Amniotic epithelial cell (primary cell): ENCODE results near the gene AGAP1.
"Not testable (repeated sequence)": the region's sequence is repeated elsewhere in the genome, so short reads cannot be mapped to it uniquely, and the experiment has no call there.

ENCODE experiments used
- DNase-seq: peaks from one replicate; pipeline ENCODE4 v3.0.0-alpha.2; 2010; ENCODE audit warnings: low read depth

Gene AGAP1

DNA sequence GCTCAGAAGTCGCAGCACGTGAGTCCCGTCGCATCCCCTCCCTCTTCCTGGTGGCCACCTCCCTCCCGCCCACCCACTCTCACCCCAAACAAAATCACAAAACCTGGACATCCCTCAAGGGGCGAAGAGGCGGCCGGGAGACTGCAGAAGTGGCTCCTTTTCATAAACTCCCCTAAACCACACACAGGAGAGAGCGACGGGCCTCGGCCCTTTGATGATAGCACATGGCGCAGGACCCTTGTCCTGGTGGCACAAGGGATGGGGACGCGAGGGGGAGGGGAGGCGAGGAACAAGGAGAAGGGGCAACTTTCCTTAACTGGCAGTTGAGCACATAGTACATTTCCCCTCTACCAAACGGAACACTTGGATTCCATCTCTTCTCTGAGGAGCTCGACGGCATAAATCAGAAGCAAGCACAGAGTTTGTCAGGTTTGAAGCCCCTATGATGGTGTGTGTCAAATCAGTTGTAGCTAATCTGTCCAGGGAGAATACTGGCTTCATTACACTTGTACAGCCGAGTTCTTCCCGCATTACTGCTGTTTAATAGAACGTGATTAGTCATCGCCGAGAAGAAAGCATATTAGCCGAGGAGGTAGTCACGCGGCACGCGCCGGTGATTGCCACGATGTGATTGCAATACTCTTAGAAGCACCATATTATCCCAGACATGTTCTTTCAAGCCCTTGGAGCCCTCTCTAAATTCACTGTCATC, 630.5 kb downstream of the AGAP1 start:
- DNase-seq: no peak

DNA sequence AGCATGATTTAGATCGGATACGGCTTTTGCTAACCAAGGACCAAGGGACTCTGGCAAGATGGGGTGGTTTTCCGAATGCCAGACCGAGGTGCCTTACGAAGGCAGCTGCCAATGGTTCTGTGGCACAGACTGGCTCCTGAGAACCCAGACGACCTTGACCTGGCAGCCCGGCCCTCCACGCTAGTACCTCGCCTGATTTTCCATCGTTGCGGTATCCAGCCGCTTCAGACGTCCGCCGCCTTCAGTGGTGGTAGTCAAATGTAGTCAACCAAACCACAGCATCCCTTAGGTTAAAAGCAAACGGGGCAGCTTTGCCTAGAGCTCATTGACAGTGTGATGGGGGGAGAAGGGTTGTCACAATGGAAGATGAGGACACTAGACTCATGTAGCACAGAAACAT, 631.7 kb downstream of the AGAP1 start:
- DNase-seq: no peak

DNA sequence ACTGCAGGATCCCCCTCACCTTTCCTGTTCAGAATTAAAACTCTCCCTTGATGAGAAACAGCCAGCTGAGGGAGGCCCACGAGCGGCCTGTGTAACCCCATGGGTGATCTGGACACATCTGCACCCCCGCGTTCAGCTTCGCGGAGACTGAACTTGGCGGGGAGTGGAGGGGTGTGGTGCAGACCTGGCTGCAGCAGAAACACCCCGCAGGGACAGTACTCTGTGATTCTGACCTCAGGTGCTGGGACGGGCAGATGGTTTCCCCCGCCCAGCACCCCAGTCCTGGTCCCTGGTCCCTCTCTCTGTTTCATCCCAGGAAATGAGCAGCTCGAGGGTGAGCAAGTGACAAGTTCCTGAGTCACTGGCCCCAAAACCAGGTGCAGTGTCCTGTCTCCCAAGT, 633.2 kb downstream of the AGAP1 start:
- no peak for DNase-seq

DNA sequence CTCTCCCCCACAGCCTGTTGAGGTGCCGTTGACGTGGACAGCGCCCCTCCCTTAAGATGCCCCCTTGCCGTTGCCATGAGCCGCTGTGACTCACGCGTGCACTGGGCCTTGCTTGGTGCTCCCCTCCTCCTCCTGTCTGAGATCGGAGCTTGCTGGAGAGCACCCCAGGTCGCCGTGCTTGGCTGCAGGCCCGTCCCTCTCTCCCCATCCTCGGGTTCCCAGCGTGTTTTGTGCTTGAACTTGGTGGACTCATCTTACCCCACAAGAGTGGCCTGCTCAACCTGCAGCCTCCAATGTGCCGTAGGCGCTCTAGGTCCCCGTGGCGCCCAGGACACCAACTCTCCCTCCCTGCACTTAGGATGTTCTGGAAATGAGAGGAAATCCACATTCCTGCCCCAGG, 634.5 kb downstream of the AGAP1 start:
- no peak for DNase-seq

DNA sequence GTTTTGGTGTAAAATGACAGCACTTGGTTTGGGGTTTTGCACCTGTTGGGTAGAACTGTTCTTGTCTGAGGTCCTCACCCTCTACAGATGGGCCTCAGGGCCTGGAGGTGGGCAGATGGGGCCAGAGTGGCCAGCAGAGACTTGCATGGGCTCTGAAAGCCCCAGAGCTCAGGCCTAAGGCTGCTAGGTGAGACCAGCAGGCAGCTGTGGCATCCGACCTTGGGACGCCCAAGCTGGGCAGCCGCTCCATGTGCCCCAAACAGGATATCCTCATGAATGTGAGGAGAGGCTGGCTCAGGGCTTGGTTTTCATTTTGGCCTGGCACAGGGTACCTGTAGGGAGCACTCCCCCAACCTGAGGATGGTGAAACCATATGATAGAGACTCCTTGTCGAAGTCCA, 636.1 kb downstream of the AGAP1 start:
- no peak for DNase-seq

DNA sequence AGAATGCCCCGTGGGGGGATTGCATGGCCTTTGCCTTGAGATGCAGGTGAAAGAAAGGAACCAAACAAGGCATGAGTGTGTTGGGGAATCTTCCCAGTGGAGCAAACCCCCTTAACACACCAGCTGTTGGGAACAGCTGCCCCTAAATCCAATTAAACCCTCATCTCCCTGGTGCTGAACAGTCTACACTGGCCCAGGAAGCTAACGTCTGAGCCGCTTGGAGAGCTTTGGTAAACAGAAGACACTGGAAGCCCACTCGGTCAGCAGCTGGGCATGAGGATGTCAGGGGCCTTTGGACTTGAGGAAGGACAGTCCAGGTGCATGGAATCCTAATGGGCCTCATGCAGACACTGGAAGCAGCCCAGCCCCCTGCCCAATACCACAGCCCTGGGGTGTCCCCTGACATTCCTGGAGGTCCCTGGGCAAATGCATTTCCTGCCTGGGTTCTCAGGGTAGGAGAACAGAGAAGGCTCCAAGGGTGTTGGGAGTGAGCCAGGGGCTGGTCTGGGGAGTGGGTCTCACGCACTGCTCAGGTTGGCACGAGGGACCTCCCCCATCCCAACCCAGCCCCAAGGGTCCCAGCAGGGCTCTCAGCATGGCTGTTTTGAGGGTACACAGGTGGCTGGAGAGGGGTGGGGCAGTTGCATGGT, 636.6 kb downstream of the AGAP1 start:
- no peak for DNase-seq

DNA sequence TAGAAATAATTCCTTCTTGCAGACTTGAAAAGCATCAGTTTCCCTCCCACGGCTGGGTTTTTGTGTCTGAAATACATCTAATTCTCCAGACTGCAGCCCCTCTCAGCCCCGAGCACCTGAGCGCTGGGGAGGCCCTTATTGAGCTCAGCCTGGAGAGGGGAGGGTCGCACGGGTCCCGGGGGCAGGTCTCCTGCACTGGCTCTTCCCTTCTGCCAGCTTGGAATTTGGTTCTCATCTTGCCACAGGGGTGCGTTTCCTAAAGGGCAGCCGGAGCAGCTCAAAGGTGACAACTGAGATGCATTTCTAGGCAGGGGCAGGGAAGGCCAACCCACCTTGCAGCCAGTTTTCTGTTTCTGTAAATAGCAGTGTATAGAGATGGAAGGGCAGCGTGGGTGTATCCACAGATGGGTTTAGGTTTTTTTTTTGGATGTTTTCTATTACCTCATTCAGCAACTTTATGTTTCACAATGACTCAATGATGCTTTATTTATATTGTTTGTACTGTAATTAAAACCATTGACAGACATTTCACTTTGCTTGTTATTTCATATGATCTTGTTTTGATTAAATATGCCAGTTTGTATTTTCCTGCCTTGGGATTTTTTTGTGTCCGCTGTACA, 637.3 kb downstream of the AGAP1 start:
- no peak for DNase-seq

DNA sequence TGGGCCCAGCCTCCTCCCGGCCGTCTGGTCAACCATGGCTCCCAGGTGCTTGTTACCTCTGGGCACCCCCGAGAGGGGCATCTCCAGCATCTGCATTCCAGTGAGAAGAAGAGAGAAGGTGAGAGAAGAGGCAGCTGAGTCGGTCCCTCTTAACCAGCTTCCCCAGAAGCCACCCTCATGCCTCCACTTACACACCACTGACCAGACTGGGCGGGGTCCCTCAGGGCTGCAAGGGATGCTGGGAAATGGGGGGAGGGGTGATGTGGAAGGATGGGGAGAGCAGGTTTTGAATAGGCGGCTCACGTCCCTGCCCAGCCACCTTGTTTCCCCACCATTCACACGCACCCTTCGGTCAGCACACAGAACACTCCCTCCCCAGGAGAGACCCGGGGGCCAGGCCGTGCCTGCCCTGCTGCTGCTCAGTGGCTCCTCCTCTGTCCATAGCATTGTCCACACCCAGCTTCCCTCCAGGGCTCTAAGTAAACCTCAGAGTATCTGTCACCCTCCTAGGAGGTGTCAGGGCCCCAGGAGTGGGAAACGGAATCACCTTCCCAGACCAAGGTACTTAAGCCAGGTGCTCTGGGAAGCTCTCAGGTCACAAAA, 639.7 kb downstream of the AGAP1 start:
- DNase-seq: no peak

DNA sequence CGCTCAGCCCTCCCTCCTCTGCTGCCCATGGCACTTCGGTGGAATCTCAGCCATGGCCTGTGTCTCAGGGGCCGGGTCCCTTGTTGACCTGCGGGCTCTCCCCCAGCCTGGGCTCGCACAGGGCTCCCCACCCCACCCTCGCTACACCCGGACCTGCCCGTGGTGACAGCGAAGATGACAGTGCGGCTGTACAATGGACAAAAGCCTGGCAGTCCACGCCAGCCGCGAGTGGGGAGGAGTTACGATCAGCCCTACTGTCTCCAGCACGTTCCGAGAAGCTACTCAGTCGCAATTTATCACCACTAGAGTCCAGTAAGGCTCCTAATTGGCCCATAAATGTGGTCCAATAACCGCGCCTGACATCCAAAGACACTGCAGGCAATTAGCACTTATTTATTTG, 642.7 kb downstream of the AGAP1 start:
- DNase-seq: no peak

DNA sequence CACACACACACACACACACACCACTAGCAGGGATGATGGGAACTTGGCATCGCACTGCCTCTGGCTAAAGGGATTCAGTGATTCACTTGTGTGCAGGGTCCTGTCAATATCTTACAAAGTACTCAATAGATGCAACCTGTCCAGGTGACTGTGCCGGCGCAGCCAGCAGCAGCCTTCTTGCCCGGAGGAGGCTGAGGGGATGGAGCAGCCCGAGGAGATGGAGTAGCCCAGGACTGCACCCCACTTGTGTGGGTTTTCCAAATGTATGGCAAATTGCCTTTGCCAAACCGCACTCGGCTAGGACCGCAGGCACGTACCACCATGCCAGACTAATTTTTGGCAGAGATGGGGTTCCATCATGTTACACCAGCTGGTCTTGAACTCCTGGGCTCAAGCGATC, 643.2 kb downstream of the AGAP1 start:
- no peak for DNase-seq

DNA sequence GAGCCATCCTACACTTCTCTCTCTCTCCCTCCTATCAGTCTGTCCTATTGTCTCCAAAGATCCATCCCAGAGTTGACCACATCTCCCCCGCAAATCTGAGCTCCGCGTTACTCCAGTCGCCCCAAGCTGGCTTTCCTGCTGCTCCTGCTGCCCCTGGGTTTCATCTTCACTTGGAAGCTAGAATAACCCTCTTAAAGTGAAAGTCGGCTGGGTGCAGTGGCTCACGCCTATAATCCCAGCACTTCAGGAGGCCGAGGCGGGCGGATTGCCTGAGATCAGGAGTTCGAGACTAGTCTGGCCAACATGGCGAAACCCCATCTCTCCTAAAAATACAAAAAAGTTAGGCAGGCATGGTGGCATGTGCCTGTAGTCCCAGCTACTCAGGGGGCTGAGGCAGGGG, 647.8 kb downstream of the AGAP1 start:
- DNase-seq: not testable (repeated sequence)

DNA sequence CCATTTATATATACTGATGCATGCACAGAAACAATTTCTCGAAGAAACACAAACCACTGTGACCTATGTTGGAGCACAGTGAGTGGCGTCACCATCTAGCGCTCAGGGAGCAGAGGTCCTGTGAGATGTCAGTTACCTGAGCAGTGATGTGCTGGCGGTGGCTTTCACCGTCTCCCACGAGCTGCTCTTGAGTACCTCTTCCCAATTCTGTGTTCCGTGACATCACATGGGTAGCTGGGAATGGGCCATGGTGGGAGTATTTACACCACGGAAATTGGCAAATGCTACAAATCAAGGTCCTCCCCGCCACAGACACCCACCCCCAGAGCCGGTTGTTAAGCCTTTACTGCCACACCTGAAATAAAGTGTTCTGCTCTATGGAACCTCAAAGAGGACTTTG, 650.0 kb downstream of the AGAP1 start:
- DNase-seq: no peak

DNA sequence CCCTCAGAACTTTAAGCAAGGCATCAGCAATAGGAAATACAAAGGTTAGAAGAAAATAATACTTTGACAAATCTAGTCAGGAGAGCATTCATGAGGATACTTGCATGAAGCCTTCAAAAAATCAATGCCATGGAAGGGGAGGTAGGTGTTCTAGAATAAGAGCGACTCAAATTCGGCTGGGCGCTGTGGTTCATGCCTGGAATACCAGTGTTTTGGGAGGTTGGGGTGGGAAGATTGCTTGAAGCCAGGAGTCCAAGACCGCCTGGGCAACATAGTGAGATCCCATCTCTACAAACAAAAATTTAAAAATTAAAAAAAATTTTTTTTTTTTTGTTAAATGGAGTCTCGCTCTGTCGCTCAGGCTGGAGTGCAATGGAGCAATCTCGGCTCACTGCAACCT, 652.6 kb downstream of the AGAP1 start:
- no peak for DNase-seq

DNA sequence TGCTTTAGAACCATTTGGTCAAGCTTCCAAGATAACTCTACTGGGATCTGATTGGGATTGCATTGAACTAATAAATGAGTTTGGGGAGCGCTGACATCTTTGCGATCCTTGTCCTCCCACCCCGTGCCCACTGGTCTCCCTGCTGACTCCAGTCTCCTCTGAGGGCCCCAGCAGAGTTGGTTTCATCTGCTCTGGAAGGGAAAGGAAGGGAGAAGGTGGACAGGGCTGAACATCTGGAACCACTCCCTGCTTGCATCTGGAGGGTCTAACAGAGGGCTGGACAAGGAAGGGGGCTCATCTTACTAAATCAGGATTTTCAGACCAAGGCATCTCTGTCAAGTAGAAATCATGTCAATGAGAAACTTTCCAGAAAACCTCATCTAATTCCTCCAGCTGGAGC, 661.6 kb downstream of the AGAP1 start:
- DNase-seq: no peak

DNA sequence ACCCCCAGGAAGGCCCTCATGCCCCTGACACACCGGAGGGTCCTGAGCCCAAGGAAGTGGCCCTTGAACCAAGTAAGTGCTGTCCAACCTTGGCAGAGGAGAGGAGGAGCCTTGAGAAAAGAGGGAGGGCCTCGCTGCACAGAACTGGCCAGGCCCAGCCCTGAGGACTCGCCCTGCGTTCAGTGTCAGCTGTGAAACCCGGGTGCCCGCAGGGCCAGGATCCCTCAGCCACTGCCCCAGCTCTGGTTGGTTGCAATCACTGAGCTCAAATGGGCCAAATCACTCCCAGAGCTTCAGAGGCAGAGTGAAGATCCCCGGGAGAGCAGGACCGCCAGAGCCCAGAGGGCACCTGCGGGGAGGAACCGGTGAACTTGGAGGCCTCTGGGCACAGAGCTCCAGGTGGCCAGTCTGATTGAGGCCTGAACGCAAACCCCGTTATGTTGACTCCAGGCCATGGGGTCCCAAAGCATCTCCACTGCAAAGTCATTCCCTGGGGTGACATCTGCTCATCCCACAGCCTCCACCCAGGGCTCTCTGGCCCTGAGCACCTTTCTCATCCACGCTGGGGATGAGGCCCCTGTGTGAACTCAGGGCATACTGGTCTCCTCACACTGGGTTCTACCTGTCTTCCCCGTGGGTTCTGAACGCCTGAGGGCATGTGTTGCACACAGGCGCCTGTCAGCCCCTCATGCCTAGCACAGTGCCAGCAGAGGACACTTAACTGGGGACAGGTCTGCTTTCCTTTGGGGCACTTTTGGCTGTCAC, 662.4 kb downstream of the AGAP1 start:
- DNase-seq: no peak

DNA sequence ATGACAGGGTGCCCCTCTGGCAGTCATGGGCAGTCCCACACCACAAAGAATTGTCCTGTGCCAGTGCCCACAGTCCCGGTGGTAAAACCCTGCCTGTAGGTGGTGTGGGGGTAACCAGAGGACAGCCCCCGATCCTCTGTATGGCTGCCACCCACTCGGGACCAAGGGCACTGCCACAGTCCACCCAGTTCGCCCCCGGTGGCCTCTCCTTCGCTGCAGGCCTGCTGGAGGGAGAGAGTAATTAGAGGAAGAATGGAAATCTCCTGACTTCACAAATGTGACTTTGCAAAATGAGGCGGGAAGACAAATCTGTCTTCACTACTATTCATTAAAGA, 663.0 kb downstream of the AGAP1 start:
- DNase-seq: no peak

DNA sequence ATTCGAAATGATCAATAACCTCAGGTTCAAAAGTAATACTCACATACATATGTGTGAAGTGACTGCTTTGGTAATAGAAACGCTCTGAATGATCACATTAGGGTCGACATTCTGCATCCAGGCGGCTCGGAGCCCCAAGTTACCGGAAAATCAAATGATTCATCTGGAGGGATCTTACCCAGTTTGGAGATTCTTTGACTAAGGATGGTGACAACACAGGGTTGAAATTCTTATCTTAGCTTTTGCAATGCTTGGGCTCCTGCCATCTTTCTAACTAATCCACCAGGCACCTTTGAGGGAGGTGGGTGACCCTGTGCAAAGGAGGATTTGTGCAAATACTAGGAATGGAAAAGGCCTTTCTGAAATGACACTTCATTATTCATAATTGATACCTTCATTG, 663.5 kb downstream of the AGAP1 start:
- DNase-seq: no peak

DNA sequence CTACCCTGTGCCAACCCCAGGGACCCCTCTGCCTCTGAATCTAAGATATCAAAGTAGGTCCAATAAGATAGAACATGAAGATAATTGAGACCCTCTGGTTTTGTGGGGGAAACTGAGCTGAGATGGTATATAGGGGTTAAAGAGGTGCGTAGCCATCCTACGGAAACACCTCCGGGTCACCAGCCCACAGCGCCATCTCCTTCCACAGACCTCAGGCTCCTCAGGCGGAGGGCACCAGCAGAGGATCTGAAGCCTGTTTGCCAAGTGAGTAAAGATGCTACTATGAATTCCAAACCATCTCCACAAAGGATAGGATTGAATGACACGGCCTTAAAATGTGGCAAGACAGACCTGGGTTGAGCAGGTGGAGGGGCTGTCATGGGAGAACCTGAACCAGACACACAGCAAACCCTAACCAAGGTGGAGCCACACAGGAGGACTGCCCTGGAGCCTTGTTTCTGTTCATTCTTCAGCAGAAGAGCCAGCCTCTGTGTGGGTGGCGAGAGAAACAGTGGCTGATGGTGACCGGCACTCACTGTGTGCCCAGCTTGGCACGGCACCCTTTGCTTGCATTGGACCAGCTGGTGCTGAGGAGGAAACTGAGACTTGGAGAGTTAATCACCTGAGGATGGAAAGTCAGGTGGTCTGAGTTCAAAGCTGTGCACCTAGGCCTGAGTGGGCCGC, 664.1 kb downstream of the AGAP1 start:
- DNase-seq: no peak

DNA sequence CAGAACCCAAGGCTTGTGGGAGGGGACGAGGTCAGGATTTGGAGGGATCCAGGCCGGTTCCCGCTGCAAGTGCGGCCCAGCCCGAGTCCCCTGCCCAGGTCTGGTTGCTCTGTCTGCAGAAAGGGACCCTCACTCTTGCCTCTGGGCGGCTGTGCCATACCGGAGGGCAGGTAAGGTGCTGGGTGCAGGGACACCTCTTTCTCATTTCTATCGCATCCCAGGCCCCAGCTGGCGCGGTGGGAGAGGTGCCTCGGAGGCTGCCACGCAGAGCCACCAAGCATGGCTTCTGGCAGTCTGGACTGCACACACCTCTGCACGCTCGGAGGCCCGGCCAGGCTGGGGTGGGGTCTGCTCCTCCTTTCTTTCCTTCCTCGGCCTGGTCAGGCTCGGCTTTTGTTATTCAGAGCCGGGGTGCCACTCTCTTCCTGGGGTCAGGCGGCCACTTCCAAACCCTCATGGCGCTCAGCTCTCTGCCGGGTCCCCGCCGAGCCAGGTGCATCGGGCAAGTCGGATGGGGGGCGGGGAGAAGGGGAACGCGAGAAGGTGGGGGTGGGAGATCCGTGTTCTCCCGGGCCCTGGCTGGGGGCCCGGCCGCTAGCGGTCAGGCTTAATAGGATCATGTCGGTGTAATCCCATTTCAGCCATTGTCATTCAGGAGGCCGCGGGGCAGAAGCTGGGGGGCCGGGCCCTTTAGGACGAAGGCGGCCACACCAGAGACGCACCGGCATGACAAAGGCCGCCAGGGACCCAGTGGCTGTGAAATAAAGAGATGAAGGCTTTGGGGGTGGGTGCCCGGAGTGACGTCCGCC, 665.3 kb downstream of the AGAP1 start:
- DNase-seq: no peak

DNA sequence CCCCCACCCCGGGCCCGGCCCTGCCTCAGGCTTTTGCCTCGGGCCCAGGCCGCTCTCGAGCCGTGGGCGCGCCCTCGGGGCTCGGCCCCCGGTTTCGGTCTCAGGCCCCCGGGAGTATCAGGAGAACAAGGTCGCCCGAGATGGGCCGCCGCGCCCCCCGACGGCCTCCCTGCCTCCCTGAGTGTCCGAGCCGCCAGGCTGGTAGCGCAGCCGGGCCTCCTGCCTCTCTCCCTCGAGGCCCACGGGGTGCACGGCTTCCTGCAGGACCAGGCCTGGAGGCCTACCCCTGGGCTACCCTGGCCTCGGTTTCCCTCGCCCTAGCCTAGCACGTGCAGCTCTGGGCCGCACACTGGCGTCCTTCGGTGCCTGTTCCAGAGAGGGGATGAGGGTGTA, 665.9 kb downstream of the AGAP1 start:
- DNase-seq: no peak

DNA sequence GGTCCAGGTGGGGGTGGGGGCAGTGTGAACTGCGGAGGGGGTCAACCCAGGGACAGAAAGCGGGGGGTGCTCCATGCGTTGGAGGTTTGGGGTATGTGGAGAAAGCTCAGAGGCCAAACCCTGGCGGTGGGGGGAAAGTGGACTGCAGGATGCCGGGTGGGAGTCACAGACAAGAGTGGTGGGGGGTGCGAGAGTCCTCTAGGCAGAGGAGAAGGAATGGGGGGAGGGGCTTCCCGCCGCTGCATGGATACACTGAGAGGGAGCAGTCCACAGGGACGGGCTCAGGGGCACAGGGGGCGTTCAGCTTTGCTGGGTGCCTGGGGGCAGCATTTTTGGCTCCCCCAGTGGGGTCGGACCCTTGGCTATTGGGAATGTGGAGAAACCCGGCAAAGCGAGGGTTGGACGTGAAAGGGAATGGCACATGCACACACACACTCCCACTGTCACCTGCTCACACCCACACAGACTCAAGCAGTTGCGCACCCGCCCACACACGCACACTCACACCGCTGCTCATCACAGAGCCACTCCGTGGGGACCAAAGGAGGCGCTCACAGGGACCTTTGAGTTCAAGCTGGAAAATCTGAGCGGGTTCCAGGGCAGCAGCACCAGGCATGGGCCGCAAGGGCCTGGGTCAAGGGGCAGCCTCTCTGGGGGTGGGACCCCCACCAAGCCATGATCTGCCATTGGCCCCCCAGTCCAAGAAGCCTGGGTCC, 666.7 kb downstream of the AGAP1 start:
- no peak for DNase-seq
